ENCODE results near the gene SPOCD1.

SPOCD1 gene

DNA sequence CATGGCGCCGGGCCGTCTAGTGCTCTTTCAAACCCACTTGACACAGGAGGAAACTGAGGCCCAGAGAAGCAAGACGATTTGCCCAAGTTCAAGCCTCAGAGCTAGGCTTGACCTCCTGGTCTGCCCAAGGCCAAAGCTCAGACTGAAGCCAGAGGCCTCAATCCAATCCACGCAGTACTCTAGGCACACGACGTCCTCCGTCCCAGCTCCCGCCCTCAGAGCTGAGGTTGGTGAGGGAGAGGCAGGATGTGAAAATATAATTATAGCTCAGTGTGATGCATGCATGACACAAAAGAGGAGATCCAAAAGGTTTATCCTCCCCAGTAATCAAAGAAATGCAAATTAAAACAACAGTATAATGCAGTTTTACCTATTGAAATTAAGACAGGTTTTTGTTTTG, 36.1 kb downstream of the SPOCD1 start:
- H4K20me1 ChIP-seq (ENCODE audit: insufficient read depth, low read length, poor library complexity, severe bottlenecking), result no peaks in the 10 kb centered on the region
- TF ChIP-seq CTCF (conservative IDR thresholded peaks at IDR 0.05; ENCODE audit: low read length) (no peak), EZH2phosphoT487 (IDR thresholded peaks at IDR 0.05; ENCODE audit: borderline replicate concordance) (no peak)
- peaks cover 25% of the 10 kb centered on the region for H3K4me1 ChIP-seq (ENCODE audit: insufficient read depth, low read length, poor library complexity, severe bottlenecking)
- no peaks in the 10 kb centered on the region for H3K9me3 ChIP-seq (ENCODE audit: insufficient read depth, low read depth, low read length)
- H2AFZ ChIP-seq (ENCODE audit: low read length), result no peak overlapping the region
- H3K9me2 ChIP-seq (replicated peaks; ENCODE audit: low read depth, low read length), result no peaks in the 10 kb centered on the region
- no peaks in the 10 kb centered on the region for H3K36me3 ChIP-seq (ENCODE audit: insufficient read depth, low read length)
- H3F3A ChIP-seq (ENCODE audit: low read depth), result no peaks in the 10 kb centered on the region
- H3K27me3 ChIP-seq (ENCODE audit: insufficient read depth, low read length, poor library complexity, severe bottlenecking), result no peaks in the 10 kb centered on the region
- no peaks in the 10 kb centered on the region for H3K79me2 ChIP-seq (ENCODE audit: insufficient read depth, low read length)
- no peak overlapping the region for H3K9ac ChIP-seq (ENCODE audit: low read depth, low read length, poor library complexity, severe bottlenecking)
- no peak overlapping the region for H3K4me2 ChIP-seq (ENCODE audit: low read depth, low read length, poor library complexity, severe bottlenecking)
- H3K4me3 ChIP-seq (ENCODE audit: low read length, poor library complexity, severe bottlenecking), result no peak overlapping the region

- no peaks in the 10 kb centered on the region for H3K9me2 ChIP-seq (replicated peaks; ENCODE audit: low read depth, low read length)
- no peaks in the 10 kb centered on the region for H3K9me3 ChIP-seq (ENCODE audit: insufficient read depth, low read depth, low read length)
- H3K4me1 ChIP-seq (ENCODE audit: insufficient read depth, low read length, poor library complexity, severe bottlenecking), result peaks cover 23% of the 10 kb centered on the region
- no peaks in the 10 kb centered on the region for H3F3A ChIP-seq (ENCODE audit: low read depth)
- H3K4me2 ChIP-seq (ENCODE audit: low read depth, low read length, poor library complexity, severe bottlenecking), result no peak overlapping the region
- H3K79me2 ChIP-seq (ENCODE audit: insufficient read depth, low read length), result no peaks in the 10 kb centered on the region
- H3K27me3 ChIP-seq (ENCODE audit: insufficient read depth, low read length, poor library complexity, severe bottlenecking), result no peaks in the 10 kb centered on the region
- no peak overlapping the region for H3K4me3 ChIP-seq (ENCODE audit: low read length, poor library complexity, severe bottlenecking)
- H3K9ac ChIP-seq (ENCODE audit: low read depth, low read length, poor library complexity, severe bottlenecking), result no peak overlapping the region
- no peak overlapping the region for H2AFZ ChIP-seq (ENCODE audit: low read length)
- no peaks in the 10 kb centered on the region for H4K20me1 ChIP-seq (ENCODE audit: insufficient read depth, low read length, poor library complexity, severe bottlenecking)
- TF ChIP-seq EZH2phosphoT487 (IDR thresholded peaks at IDR 0.05; ENCODE audit: borderline replicate concordance), result no peak
- no peak; the same call in 1 of the 2 replicates for TF ChIP-seq CTCF (conservative IDR thresholded peaks at IDR 0.05; ENCODE audit: low read length)
- H3K36me3 ChIP-seq (ENCODE audit: insufficient read depth, low read length), result no peaks in the 10 kb centered on the region
Observed at GRCh38 chr1:31778763-31779488, 36.9 kb downstream of the SPOCD1 start.

GRCh38 chr1:31776516-31776915, 39.3 kb downstream of the SPOCD1 start:
- Histone ChIP-seq H3K9me2 (replicated peaks; ENCODE audit: low read depth, low read length) (no peaks in the 10 kb centered on the region), H3K9ac (ENCODE audit: low read depth, low read length, poor library complexity, severe bottlenecking) (no peak overlapping the region), H3K27me3 (ENCODE audit: insufficient read depth, low read length, poor library complexity, severe bottlenecking) (peaks cover 13% of the 10 kb centered on the region), H2AFZ (ENCODE audit: low read length) (no peak overlapping the region), H3K79me2 (ENCODE audit: insufficient read depth, low read length) (no peaks in the 10 kb centered on the region), H3F3A (ENCODE audit: low read depth) (no peaks in the 10 kb centered on the region), H3K9me3 (ENCODE audit: insufficient read depth, low read depth, low read length) (no peaks in the 10 kb centered on the region), H3K4me1 (ENCODE audit: insufficient read depth, low read length, poor library complexity, severe bottlenecking) (peaks cover 5% of the 10 kb centered on the region), H3K36me3 (ENCODE audit: insufficient read depth, low read length) (no peaks in the 10 kb centered on the region), H3K4me2 (ENCODE audit: low read depth, low read length, poor library complexity, severe bottlenecking) (no peak overlapping the region), H3K4me3 (ENCODE audit: low read length, poor library complexity, severe bottlenecking) (no peak overlapping the region), H4K20me1 (ENCODE audit: insufficient read depth, low read length, poor library complexity, severe bottlenecking) (no peaks in the 10 kb centered on the region)
- TF ChIP-seq EZH2phosphoT487 (IDR thresholded peaks at IDR 0.05; ENCODE audit: borderline replicate concordance) (no peak), CTCF (conservative IDR thresholded peaks at IDR 0.05; ENCODE audit: low read length) (no peak)
